T-helper 2 cell treated with Interferon-gamma antibody and Interleukin-4, amounts not matched to agents 100 ng/mL and 5 ng/mL, for 36 hours (primary cell): ENCODE data around the gene SYT11. TPM values are rescaled to one million over a fixed set of nuclear protein-coding genes. Genes with fewer than 3 reads are reported as not detected.
"Not testable (repeated sequence)": the region's sequence is repeated elsewhere in the genome, so short reads cannot be mapped to it uniquely, and the experiment has no call there.

Source experiments
- intact Hi-C: fragments of 100-400 bp; cut with micrococcal nuclease; formaldehyde crosslinking; loops from one replicate; pipeline ENCODE4 v1.15.1; 2023
- total RNA-seq: library from RNA; stranded (reverse); gene quantifications from 2 replicates; pipeline ENCODE4 v1.2.3, GENCODE V29; 2022

The SYT11 gene
- total RNA-seq, 1 donor from 2014 or later, result 22.2 TPM

DNA sequence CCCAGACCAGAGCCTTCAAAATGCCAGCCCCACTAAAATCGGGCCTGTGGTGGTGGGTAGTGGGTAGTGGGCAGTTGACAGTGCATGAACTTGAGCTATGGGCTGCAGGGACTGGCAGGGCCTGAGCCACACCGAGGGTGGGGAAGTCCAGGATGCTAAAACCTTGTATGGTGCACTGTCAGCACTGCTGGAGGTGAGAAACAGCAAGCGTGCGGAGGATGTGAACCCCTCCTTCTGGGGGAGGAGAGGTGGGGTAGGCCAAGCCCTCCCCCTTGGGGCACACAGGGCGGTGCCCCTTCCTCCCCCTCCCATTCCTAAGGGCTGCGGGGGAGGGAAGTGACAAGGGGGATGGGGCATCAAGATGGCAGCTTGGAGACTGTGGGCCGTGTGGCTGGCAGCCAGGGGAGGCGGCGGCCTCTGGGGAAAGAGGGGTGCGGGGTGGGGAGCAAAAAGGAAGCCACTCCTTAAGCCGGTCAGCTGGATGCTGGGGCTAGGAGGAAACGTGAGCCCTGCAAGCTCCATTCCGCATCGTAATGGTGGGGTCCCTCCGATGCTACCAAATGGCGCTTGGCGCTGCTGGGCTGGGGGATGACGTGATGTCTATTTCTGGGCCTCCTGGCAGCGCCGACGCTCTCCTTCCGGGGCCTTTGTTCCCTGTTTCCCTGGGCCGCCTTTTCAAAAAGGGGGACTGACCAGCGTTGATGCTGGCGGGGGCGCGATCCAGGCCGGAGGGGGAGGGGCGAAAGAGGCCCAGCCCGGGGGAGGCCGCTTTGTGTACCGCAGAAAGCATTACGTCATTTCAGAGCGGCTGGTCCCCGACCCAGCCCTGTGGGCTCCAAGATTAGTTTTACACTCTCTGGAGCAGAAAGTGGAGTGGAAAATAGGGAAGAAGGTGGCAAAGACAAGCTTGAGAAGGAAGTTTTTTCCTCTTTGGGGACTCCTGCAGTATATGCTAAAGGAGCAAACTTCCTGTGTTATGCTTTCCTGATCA lies 809 bp downstream of the SYT11 start:
- intact Hi-C loops, result loop anchor here (1.0 to 5.0 kb wide), 5 partner anchors 51 to 773 kb away; partner anchors contain the start of genes KHDC4, RIT1 and YY1AP1

DNA sequence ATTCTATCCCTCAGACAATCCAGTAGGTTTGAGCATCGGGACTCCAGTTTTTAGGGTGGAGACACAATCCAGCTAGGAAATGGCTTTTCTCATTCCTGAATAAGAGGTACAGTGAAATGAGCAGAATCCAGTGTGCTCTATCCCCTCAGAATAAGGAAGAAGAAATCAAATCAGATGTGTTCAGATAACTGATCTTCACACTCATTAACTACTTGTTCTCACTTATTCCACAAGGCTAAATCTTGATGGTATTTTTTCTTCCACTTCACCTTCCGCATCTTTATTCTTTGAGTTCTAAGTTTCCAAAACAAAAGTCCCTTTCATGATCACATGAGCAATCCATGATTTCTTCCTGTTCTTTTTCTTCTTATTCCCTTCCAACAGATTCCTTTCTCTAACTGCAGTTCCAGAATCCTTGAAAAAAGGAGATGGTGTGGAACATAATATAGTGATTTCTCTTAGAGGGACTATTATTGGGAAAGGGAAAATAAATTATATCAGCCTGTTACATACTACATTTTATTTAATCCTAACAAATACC lies 1.7 kb downstream of the SYT11 start:
- intact Hi-C loops, result no loop called here

DNA sequence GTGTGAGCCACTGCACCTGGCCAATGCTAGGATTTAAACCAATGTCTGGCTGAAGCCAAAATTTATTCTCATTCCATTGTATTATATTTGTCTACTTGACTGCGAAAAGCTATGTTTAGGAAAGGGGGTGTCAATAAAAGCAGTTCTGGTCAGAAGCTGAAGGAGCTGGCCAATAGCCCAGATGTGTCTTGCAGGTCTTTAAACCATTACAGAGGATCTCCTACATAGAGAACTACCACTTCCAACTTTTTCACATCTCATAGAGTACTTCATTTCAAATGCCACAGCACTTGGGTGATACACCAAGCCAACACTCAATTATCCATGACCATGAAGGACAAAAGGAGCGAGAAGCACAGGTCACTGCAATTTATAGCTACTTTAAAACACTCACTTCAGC lies 2.5 kb downstream of the SYT11 start:
- intact Hi-C loops, result no loop called here

DNA sequence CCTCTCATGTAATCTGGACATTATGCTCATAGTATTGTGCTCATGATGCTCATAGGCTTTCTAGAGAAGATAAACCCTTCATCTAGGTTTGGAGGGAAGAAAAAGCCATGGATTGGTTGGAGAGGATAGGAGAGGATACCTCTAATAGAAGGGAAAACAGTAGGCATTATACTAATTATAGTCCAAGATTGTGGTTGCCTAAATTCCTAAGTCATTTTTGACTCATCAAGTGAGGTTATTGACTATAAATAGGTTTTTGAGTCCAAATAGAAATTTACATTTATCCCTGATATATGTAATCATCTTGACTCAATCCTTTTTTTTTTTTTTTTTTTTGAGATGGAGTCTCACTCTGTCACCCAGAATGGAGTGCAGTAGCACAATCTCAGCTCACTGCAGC lies 5.0 kb downstream of the SYT11 start:
- intact Hi-C loops, result no loop called here

DNA sequence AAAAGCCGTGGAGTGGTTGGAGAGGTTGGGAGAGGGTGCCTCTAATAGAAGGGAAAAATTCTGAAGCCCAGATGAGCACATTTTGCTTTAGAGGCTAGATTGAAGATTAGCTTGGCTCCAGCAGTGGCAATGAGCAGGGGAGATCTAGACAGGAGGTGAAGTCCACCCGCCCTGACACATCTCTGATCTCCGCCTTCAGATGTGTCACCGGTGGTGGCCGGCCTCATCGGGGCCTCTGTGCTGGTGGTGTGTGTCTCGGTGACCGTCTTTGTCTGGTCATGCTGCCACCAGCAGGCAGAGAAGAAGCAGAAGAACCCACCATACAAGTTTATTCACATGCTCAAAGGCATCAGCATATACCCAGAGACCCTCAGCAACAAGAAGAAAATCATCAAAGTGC lies 8.4 kb downstream of the SYT11 start:
- intact Hi-C loops, result no loop called here

DNA sequence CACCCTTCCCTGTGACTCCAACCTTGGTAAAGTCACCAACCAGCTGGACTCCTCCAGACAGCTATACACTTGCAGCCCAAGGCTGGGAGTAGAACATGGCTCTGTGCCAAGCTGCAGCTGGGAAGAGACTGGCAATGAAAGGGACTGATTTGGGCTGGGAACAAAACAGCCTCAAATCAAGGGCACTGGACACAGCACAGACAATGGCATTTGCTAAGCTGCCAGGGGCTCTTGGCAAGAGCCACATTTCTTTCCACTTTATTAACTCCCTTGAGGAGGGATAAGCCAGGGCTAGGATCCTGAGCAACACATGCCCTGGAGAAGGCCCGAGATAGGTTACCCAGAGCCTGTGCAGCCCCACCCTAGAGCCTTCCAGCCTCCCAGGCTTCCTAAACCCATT lies 12.0 kb downstream of the SYT11 start:
- intact Hi-C loops, result no loop called here

DNA sequence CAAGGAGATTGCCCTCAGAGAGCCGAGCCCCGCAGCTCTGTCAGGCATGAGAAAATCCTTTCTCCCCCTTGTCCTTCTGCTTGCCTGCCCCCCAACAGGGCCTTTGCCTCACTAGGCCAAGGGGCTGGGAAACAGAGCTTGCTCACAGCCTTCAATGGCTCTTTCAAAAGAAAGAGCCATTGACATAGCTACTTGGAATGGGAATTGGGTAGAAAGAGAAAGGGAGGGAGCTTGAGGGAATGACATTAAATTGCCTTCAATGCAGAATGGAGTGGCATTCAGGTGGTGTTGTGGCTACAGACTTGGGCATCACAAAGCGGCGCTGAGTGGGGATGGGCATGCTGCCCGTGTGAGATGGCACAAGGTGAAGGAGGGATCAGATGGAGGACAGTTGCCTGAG lies 13.2 kb downstream of the SYT11 start:
- intact Hi-C loops, result no loop called here

DNA sequence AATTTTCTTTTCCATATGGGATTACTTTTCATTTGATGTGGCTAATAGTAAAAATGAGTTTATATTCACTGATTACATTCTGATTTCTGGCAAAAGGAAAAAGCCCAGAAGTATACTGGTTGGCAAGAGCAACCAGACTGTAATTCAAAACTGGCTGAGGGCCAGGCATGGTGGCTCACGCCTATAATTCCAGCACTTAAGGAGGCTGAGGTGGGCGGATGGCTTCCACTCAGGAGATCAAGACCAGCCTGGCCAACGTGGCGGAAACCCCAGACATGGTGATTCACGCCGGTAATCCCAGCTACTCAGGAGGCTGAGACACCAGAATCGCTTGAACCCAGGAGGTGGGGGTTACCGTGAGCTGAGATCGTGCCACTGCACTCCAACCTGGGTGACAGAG lies 14.5 kb downstream of the SYT11 start:
- intact Hi-C loops, result no loop called here

DNA sequence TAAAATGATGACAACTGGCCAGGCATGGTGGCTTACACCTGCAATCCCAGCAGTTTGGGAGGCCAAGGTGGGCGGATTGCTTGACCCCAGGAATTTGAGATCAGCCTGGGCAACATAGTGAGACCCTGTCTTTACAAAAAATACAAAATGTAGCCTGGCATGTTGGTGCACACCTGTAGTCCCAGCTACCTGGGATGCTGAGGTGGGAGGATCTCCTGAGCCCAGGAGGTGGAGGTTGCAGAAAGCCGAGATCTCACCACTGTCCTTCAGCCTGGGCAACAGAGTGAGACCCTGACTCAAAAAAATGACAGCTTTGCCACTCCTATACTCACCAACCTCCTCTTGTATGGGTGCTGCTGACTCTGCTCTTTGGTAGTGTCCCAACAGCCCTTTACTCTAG lies 18.6 kb downstream of the SYT11 start:
- intact Hi-C loops, result no loop called here

DNA sequence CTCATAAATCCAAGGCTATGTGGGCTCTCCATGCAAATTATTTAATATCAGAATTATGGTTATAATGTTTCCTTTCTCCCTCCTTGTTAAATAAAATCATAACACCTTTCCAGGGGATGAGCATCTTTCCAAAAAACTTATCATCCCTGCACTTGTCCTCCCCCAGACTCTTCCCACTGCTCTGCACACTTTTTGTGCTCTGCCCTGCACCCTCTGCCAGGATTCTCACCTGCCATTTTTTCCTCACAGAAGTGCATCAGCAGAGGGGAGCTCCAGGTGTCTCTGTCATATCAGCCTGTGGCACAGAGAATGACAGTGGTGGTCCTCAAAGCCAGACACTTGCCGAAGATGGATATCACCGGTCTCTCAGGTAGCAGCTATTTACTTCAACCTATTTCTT lies 20.9 kb downstream of the SYT11 start:
- intact Hi-C loops, result no loop called here

DNA sequence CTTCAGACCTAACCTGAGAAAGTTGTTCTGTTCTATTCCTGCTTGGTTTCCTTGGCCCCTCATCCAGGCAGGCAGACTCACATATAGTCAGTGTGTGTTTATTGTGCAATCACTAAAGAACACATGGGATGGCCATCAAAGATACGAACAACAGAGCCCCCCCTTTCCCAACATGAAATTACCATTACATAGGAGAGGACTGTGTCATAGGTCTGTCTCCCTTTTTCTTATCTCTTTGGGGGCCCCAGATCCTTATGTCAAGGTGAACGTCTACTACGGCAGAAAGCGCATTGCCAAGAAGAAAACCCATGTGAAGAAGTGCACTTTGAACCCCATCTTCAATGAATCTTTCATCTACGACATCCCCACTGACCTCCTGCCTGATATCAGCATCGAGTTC lies 21.6 kb downstream of the SYT11 start:
- intact Hi-C loops, result no loop called here

DNA sequence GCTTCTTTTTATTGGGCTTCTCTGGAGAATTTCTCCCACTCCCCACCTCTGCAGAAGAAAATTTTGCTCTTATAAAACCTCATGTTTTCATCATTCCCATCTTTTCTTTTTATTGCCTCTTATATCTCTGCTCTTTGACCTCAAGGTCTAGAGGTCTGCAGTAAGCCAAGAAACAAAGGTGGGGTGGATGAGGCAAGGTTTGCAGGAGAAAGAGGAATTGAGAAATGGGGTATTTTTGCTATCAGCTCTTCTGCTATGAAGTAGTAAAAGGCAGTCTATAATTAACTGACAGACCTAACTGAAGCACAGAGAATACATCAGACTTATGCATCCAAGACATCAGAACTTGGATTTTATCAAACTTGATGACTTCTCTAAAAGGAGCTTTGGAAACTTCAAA lies 22.9 kb downstream of the SYT11 start:
- intact Hi-C loops, result no loop called here

DNA sequence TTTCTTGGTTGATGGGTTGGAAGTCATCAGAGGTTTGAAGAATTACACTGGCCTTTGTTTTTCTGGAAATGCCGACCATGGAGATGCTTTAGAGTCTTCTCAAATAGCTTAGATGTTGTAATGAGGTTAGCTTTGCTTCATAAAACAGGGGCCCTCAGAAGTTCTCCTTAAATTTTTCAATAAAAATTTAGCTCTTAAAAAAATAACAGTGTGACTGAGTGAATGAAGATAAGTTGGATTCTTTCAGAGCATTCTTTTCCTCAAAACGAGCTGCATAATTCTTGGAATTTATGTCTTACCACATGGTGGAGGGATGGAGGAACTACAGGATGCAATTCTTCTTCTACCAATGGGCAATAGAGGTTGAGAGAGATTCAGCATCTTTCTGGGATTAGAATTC lies 23.4 kb downstream of the SYT11 start:
- intact Hi-C loops, result no loop called here

DNA sequence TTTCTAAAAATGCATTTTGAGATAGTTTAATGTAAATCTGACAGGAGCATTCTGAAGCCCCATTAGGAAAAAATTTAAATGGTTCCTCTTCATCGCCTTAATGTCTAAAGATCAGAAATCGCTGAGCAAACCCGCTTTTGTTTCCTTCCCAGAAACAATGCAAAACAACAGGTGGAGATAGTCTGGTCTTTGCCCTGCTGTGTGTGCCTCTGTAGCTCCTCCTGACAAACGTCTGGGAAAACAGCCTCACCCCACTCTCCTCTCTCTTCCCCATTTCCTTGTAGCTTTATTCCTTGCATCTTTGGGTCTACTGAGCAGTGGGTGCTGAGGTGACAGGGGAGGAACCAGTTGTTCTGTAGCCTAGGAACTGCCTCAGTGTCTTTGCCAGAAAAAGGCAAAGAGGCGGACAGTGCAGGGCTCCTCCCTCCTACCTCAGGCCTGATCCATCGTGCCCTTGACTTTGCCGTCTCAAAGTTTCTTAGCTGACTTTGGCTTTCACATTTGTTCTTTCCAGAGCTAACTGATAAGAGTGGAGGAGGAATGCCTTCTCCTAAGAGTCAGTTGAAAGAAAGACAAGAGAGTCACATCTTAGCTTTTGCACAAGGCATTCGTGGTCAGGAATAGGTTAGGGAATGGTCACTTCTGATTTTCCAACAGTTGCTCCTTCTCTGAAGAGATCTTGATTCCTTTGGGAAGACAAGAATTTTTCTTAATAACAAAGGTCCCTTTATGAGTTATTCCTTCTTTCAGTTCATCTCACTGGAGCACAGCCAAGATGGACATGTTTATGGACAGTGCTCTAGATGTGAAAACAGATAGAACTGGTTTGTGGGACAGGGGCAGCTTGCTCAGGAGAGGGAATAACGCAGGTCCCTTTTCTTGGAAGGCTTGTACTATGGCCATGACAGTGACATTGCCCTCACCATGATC lies 24.9 kb downstream of the SYT11 start:
- intact Hi-C loops, result no loop called here

DNA sequence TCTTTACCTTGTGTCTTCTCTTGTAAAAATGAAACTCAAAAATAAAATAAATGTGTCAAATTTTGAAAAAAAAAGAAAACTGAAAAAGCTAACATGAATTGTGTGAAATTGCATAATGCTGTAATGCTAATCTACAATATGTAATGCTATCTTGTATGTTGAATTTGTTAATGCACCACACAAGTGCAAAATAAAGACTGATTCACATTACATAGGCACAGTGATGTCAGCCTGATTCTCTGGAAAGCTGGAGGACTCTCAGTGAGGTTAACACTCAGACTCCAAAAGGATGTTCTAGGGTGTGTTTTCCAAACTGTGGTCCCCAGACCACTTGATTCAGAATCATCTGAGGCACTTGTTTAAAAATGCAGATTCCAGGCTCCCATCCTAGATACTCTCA lies 25.6 kb downstream of the SYT11 start:
- intact Hi-C loops, result no loop called here

DNA sequence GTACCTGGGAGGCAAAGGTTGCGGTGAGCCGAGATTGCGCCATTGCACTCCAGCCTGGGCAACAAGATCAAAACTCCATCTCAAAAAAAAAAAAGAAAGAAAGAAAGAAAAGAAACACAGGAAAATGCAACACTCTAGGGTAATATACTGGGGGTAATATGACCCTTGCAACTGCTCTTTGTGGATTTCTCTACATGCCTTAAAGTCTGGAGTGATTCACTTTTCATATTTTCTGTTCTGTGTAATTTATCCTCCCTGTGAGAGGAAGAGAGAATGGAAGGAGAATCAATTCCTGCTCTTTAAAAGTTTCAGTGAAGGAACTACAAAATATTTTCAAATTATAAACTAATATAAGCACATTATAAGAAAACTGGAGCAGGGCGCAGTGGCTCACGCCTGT lies 29.1 kb downstream of the SYT11 start:
- intact Hi-C loops, result no loop called here

DNA sequence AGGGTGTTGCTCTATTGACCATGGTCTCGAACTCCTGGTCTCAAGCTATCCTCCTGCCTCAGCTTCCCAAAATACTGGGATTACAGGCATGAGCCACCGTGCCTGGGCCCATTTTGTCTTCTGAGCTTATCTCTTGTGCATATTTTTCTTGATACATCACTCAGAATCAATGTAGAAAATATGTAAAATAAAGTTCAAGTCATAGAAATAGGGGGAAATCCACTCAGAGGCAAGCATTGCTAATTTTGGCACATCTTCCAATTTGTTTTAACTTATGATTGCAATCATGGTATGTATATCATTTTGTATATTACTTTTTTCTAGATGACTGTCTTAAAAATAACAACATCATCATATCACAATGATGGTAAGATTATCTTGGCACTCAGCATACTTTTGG lies 30.2 kb downstream of the SYT11 start:
- intact Hi-C loops, result no loop called here

DNA sequence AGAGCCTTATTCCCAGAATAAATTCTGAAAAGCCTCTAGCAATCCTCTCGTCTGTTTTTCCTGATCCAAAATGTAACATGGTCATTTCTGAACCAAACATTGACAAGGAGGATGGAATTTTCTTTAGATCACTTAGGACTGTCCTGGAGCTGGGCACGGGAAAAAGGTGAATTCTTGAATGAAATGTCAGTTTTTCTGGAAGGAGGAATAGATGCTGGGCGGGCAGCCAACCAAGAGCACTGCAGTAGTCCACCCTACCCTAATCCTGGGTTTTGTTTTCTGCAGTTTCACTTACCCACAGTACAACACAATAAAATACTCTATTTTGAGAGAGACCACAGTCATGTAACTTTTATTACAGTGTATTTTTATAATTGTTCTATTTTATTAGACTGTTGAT lies 30.9 kb downstream of the SYT11 start:
- intact Hi-C loops, result no loop called here

DNA sequence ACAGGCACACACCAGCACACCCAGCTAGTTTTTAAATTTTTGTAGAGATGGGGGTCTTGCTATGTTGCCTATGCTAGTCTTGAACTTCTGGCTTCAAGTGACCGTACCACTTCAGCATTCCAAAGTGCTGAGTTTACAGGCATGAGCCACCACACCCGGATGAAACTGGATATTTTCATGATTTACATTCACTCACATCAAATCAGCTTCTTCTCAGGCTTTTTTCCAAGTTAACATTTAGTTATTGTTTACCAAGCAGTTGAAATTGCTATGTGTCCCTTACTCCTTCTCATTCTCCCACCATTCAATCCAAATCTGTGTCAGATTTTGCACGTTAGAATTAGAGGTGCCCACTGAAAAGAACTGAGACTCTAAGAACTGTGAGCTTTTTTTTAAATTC lies 33.4 kb downstream of the SYT11 start:
- intact Hi-C loops, result no loop called here

DNA sequence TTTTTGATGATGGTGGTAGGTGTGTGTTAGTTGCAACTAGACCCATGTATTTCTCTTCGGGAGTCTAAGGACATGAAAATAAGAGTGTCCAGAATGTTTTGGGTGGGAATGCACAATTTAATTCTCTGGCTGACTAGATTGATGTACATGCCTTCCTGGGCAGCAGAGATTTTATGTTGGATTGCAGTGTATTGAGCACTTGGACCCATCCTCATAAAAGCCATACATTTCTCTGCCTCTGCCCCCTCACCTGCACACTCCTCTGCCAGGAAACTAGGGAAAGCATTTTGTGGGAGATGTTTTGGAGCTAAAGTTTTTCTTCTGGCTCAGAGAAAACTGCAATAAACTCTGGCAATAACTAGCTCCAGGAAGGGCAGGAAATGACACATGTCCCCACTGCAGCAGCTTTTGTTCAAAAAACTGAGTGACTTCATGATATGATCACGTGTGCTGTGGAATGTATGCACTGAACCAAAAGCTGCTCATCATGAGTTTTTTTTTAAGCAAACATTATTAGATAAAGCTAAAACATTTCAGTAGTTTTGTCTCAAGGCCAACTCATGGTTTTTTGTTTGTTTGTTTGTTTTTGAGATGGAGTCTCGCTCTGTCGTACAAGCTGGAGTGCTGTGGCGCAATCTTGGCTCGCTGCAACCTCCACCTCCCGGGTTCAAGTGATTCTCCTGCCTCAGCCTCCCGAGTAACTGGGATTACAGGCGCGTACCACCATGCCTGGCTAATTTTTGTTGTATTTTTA lies 34.2 kb downstream of the SYT11 start:
- intact Hi-C loops, result no loop called here

DNA sequence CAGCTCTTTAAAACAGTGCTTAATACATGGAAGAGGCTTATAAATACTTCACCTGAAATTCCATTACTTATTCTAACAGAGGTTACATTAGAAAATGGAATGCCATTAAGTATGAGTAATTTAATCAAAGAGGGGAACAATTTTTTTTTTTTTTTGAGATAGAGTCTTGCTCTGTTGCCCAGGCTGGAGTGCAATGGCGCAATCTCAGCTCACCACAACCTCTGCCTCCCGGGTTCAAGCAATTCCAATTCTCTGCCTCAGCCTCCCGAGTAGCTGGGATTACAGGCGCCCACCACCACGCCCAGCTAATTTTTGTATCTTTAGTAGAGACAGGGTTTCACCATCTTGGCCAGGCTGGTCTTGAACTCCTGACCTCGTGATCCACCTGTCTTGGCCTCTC lies 36.2 kb downstream of the SYT11 start:
- intact Hi-C loops, result not testable (repeated sequence)
